Panc1 (cell line): ENCODE results near the gene SLC22A6.

Experiments
- CTCF ChIP-seq: fragments of 450-650 bp; IDR thresholded peaks from 2 replicates; pipeline ENCODE4 v1.5.1; 2017; ENCODE audit warnings: mild to moderate bottlenecking
- POLR2AphosphoS5 ChIP-seq: IDR thresholded peaks from 2 replicates; pipeline ENCODE4 v1.6.1; 2012; ENCODE audit warnings: mild to moderate bottlenecking, low read depth, low read length, moderate library complexity
- REST ChIP-seq, 2 experiments: IDR thresholded peaks; 2 replicates each; pipeline ENCODE4 v1.6.1; 2011 to 2012; ENCODE audit warnings: low read depth in 2 of 2, control low read depth in 1 of 2, low read length in 1 of 2, mild to moderate bottlenecking in 1 of 2, moderate library complexity in 1 of 2; ENCODE audit not compliant: insufficient read depth in 1 of 2
- TCF7L2 ChIP-seq: IDR thresholded peaks from 2 replicates; pipeline ENCODE4 v1.6.1; 2011; ENCODE audit warnings: mild to moderate bottlenecking, low read depth, low read length, inconsistent platforms

DNA sequence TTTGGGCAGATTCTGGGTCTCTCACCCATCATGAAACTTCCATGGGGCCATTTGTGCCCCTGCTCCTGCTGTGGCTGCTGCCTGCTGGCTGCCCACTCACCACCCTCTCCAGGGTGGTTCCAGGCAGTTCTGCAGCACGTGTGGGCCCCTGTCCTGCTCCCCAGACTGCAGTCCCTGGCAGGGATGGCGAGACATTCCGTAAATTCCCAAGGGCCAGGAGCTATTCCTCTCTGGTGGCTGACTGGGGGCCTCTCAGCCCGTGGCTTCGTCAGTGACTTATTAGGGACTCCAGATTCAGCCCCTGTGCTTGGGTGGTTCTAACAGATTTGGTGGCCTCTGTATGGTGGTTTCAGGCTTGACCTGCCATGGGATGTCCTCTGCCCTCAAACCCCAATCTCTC lies 34.7 kb upstream of the SLC22A6 start:
- TF ChIP-seq CTCF (no peak), POLR2AphosphoS5 (no peak), REST (IDR thresholded peaks at IDR 0.05; ENCODE audit: insufficient read depth in 1 of 2, low read depth in 2 of 2, low read length in 1 of 2) (no peak), TCF7L2 (no peak)
